ENCODE measurements around the gene OR52N5. TPM values are rescaled to one million over a fixed set of nuclear protein-coding genes. Genes with fewer than 3 reads are reported as not detected.

The OR52N5 gene
- total RNA-seq, 1 donor from 2014 or later = not detected

- TF ChIP-seq CTCF (IDR thresholded peaks at IDR 0.05) = no peak
These were observed 45.3 kb downstream of the OR52N5 start for GRCh38 chr11:5737670-5738392.

GRCh38 chr11:5737091-5737490, 46.1 kb downstream of the OR52N5 start:
- intact Hi-C loops (cut with DNase I) = no loop called here
- Histone ChIP-seq H3K27me3 (no peaks in the 10 kb centered on the region), H3K4me1 (no peaks in the 10 kb centered on the region), H3K9me3 (peaks cover 3 to 7% of the 10 kb centered on the region in 2 donors), H3K27ac (no peak overlapping the region), H3K36me3 (no peaks in the 10 kb centered on the region), H3K4me3 (no peak overlapping the region)
- no peak for TF ChIP-seq CTCF (IDR thresholded peaks at IDR 0.05)
- no peak for DNase-seq (ENCODE audit: low spot score in 2 of 2)

More at GRCh38 chr11:5737670-5738392, 45.3 kb downstream of the OR52N5 start:
- H3K27ac ChIP-seq = no peak overlapping the region
- DNase-seq (ENCODE audit: low spot score in 2 of 2) = no peak
- H3K4me3 ChIP-seq = no peak overlapping the region
- H3K27me3 ChIP-seq = no peaks in the 10 kb centered on the region
- peaks cover 7% of the 10 kb centered on the region in 2 donors for H3K9me3 ChIP-seq
- intact Hi-C loops (cut with DNase I) = no loop called here
- H3K36me3 ChIP-seq = no peaks in the 10 kb centered on the region
- H3K4me1 ChIP-seq = no peaks in the 10 kb centered on the region

- Histone ChIP-seq H3K27ac (no peak within 1 kb of the TSS), H3K9me3 (peaks cover 0 to 1% of the 10 kb centered on the region in 2 donors), H3K27me3 (no peaks in the 10 kb centered on the region), H3K4me3 (no peak within 1 kb of the TSS), H3K36me3 (no peaks in the 10 kb centered on the region), H3K4me1 (no peaks in the 10 kb centered on the region)
- TF ChIP-seq CTCF (IDR thresholded peaks at IDR 0.05) = no peak
- no peak for DNase-seq (ENCODE audit: low spot score in 2 of 2)
- intact Hi-C loops (cut with DNase I) = no loop called here
These were observed 46.8 kb downstream of the OR52N5 start, which contains the start of gene OR56B1 for GRCh38 chr11:5736396-5736795. Gene OR56B1, plus strand, starts transcription at chr11:5736448. Its CDS starts 69 bp downstream, at chr11:5736517.

GRCh38 chr11:5727691-5728090, 55.5 kb downstream of the OR52N5 start:
- no peaks in the 10 kb centered on the region for H3K27me3 ChIP-seq
- H3K4me3 ChIP-seq = no peak overlapping the region
- no peak overlapping the region for H3K27ac ChIP-seq
- no peaks in the 10 kb centered on the region for H3K4me1 ChIP-seq
- TF ChIP-seq CTCF (IDR thresholded peaks at IDR 0.05) = no peak
- H3K9me3 ChIP-seq = no peaks in the 10 kb centered on the region
- DNase-seq (ENCODE audit: low spot score in 2 of 2) = no peak
- intact Hi-C loops (cut with DNase I) = no loop called here
- no peaks in the 10 kb centered on the region for H3K36me3 ChIP-seq

- no peaks in the 10 kb centered on the region for H3K4me1 ChIP-seq
- intact Hi-C loops (cut with DNase I) = no loop called here
- H3K27me3 ChIP-seq = no peaks in the 10 kb centered on the region
- H3K9me3 ChIP-seq = no peaks in the 10 kb centered on the region
- no peak for TF ChIP-seq CTCF (IDR thresholded peaks at IDR 0.05)
- no peak overlapping the region for H3K4me3 ChIP-seq
- H3K27ac ChIP-seq = no peak overlapping the region
- no peaks in the 10 kb centered on the region for H3K36me3 ChIP-seq
- no peak for DNase-seq (ENCODE audit: low spot score in 2 of 2)
These were observed 56.8 kb downstream of the OR52N5 start for GRCh38 chr11:5726351-5726750.

Other genes with a start within 250 kb of the OR52N5 start
- not detected for gene OR52H1, start 234.8 kb downstream of the OR52N5 start, total RNA-seq
- not detected for gene OR52B6, start 202.5 kb downstream of the OR52N5 start, total RNA-seq
- 0.64 TPM for gene TRIM6, start 186.7 kb downstream of the OR52N5 start, total RNA-seq
- gene TRIM34, start 158.4 kb downstream of the OR52N5 start, total RNA-seq = not detected
- gene TRIM5, start 98.3 kb downstream of the OR52N5 start, total RNA-seq = 45.1 TPM
- 32.5 TPM for gene TRIM22, start 93.6 kb downstream of the OR52N5 start, total RNA-seq
- not detected for gene OR56B1, start 46.9 kb downstream of the OR52N5 start, total RNA-seq
- not detected for gene OR52N4, start 29.1 kb downstream of the OR52N5 start, total RNA-seq
- not detected for gene OR52N1, start 7.9 kb upstream of the OR52N5 start, total RNA-seq
- not detected for gene OR52N2, start 25.6 kb upstream of the OR52N5 start, total RNA-seq
- not detected for gene OR52E6, start 58.5 kb upstream of the OR52N5 start, total RNA-seq
- gene OR52E8, start 74.3 kb upstream of the OR52N5 start, total RNA-seq = not detected
- gene OR52E4, start 97.3 kb upstream of the OR52N5 start, total RNA-seq = not detected
- not detected for gene OR52E5, start 109.9 kb upstream of the OR52N5 start, total RNA-seq
- gene OR56A3, start 158.9 kb upstream of the OR52N5 start, total RNA-seq = not detected
- gene OR56A5, start 185.1 kb upstream of the OR52N5 start, total RNA-seq = not detected
- gene OR52L1, start 203.6 kb upstream of the OR52N5 start, total RNA-seq = not detected
- not detected for gene OR56A4, start 223.6 kb upstream of the OR52N5 start, total RNA-seq
- gene OR56A1, start 247.4 kb upstream of the OR52N5 start, total RNA-seq = not detected

All from ascending aorta (tissue), 2 donors.